Right atrium auricular region (tissue), 2 donors: ENCODE data around the gene CIDEA. TPM values are rescaled to one million over a fixed set of nuclear protein-coding genes. Genes with fewer than 3 reads are reported as not detected.

ENCODE experiments used
- DNase-seq: peaks from one replicate; pipeline ENCODE4 v3.0.0-alpha.2; 2019; ENCODE audit warnings: low spot score
- H3K27ac ChIP-seq, 2 donors: fragments of 200-600 bp; sonication (generic); 1 replicate in 1 of 2; 2 replicates in 1 of 2; pipeline ENCODE4 v1.5.1; 2016 to 2019
- H3K27me3 ChIP-seq, 2 donors: fragments of 200-600 bp; sonication (generic); one replicate each; pipeline versions ENCODE4 v1.5.1 to v1.6.0; 2017 to 2019
- H3K36me3 ChIP-seq: fragments of 200-600 bp; sonication (generic); one replicate; pipeline ENCODE4 v1.5.1; 2016
- H3K4me1 ChIP-seq, 2 donors: fragments of 200-600 bp; sonication (generic); one replicate each; pipeline versions ENCODE4 v1.5.1 to v1.6.0; 2017 to 2019
- H3K4me3 ChIP-seq, 2 donors: fragments of 200-600 bp; sonication (generic); 1 replicate in 1 of 2; 2 replicates in 1 of 2; pipeline ENCODE4 v1.5.1; 2017 to 2019; ENCODE audit warnings: mild to moderate bottlenecking in 1 of 2, moderate library complexity in 1 of 2
- H3K9me3 ChIP-seq, 2 donors: fragments of 200-600 bp; sonication (generic); one replicate each; pipeline ENCODE4 v1.5.1; 2019
- CTCF ChIP-seq, 2 donors: fragments of 200-600 bp; sonication (generic); IDR thresholded peaks; one replicate each; pipeline ENCODE4 v1.5.1; 2019; ENCODE audit warnings: antibody characterized with exemption in 2 of 2
- total RNA-seq, 2 donors: library from RNA; depleted of rRNA; stranded (reverse); fragments of >200 nt; gene quantifications; one replicate each; pipeline ENCODE4 v1.1.0, GENCODE V29; 2016

The CIDEA gene
- total RNA-seq, 2 donors from 2014 or later = 0.82 to 3.9 TPM

GRCh38 chr18:12326711-12327460 lies 72.7 kb downstream of the CIDEA start:
- peak; percentile 54 for DNase-seq
- peaks cover 0 to 29% of the 10 kb centered on the region in 2 donors for H3K4me1 ChIP-seq
- no peak overlapping the region for H3K4me3 ChIP-seq

More at GRCh38 chr18:12326711-12327460, 72.7 kb downstream of the CIDEA start:
- Histone ChIP-seq H3K36me3 (peaks cover 70% of the 10 kb centered on the region), H3K27me3 (no peaks in the 10 kb centered on the region), H3K27ac (peak overlapping the region; percentile 44 to 55), H3K9me3 (no peaks in the 10 kb centered on the region)
- TF ChIP-seq CTCF (IDR thresholded peaks at IDR 0.05) = no peak

Other genes with a start within 250 kb of the CIDEA start
- gene ANKRD62, start 160.5 kb upstream of the CIDEA start, total RNA-seq = not detected
- 100 to 1,000 TPM; 158 to 337 TPM for gene TUBB6, start 53.9 kb downstream of the CIDEA start, total RNA-seq
- 10 to 100 TPM; 60.1 to 91.9 TPM for gene AFG3L2, start 122.9 kb downstream of the CIDEA start, total RNA-seq
- gene PRELID3A, start 153.6 kb downstream of the CIDEA start, total RNA-seq = 1 to 10 TPM in 1 of 2 donors, under 1 TPM in 1; 0.98 to 1.3 TPM